Liver (tissue), 3 donors: Measurements from ENCODE around the gene SETBP1.

ENCODE experiments used
- ATF3 ChIP-seq: IDR thresholded peaks from 2 replicates; pipeline ENCODE4 v1.6.1; 2016; ENCODE audit warnings: antibody characterized with exemption
- CTCF ChIP-seq: fragments of 150-350 bp; IDR thresholded peaks from 2 replicates; pipeline ENCODE4 v1.5.1; 2017; ENCODE audit warnings: improper control_type of control experiment, low read depth, low read length; ENCODE audit not compliant: missing input control
- EGR1 ChIP-seq, 2 donors: IDR thresholded peaks; 2 replicates each; pipeline ENCODE4 v1.6.1; 2016 to 2018; ENCODE audit warnings: antibody characterized with exemption in 2 of 2, low read depth in 2 of 2
- FOXA1 ChIP-seq: IDR thresholded peaks from 2 replicates; pipeline ENCODE4 v1.6.1; 2016; ENCODE audit warnings: antibody characterized with exemption
- FOXA2 ChIP-seq: IDR thresholded peaks from 2 replicates; pipeline ENCODE4 v1.6.1; 2016; ENCODE audit warnings: antibody characterized with exemption
- GABPA ChIP-seq, 2 donors: IDR thresholded peaks in 1 of 2; conservative IDR thresholded peaks in 1 of 2; 2 replicates each; pipeline ENCODE4 v1.6.1; 2016; ENCODE audit warnings: antibody characterized with exemption in 2 of 2, mild to moderate bottlenecking in 1 of 2, moderate library complexity in 1 of 2
- HNF4G ChIP-seq: IDR thresholded peaks from 2 replicates; pipeline ENCODE4 v1.6.1; 2016; ENCODE audit warnings: antibody characterized with exemption
- JUND ChIP-seq, 2 donors: IDR thresholded peaks; 2 replicates each; pipeline ENCODE4 v1.6.1; 2016; ENCODE audit warnings: antibody characterized with exemption in 2 of 2
- MAX ChIP-seq: IDR thresholded peaks from 2 replicates; pipeline ENCODE4 v1.6.1; 2016; ENCODE audit warnings: antibody characterized with exemption
- RAD21 ChIP-seq, 2 donors: IDR thresholded peaks; 2 replicates each; pipeline ENCODE4 v1.6.1; 2016; ENCODE audit warnings: antibody characterized with exemption in 2 of 2, mild to moderate bottlenecking in 2 of 2
- REST ChIP-seq: IDR thresholded peaks from 2 replicates; pipeline ENCODE4 v1.6.1; 2016; ENCODE audit warnings: antibody characterized with exemption, mild to moderate bottlenecking
- RXRA ChIP-seq, 2 donors: IDR thresholded peaks; 2 replicates each; pipeline ENCODE4 v1.6.1; 2017 to 2018; ENCODE audit warnings: antibody characterized with exemption in 2 of 2, mild to moderate bottlenecking in 1 of 2
- SP1 ChIP-seq: IDR thresholded peaks from 2 replicates; pipeline ENCODE4 v1.6.1; 2018; ENCODE audit warnings: antibody characterized with exemption, mild to moderate bottlenecking
- YY1 ChIP-seq: IDR thresholded peaks from 2 replicates; pipeline ENCODE4 v1.6.1; 2016; ENCODE audit warnings: antibody characterized with exemption, mild to moderate bottlenecking
- donor health status: healthy.
- donor health status: healthy.

- TF ChIP-seq RAD21 (IDR thresholded peaks at IDR 0.05) (no peak), YY1 (no peak), CTCF (no peak), GABPA (IDR thresholded peaks at IDR 0.05 in 1 of 2, conservative IDR thresholded peaks at IDR 0.05 in 1 of 2) (no peak), ATF3 (no peak), MAX (no peak), SP1 (no peak), REST (no peak), JUND (IDR thresholded peaks at IDR 0.05) (no peak), FOXA1 (no peak), HNF4G (no peak), RXRA (IDR thresholded peaks at IDR 0.05) (no peak), EGR1 (IDR thresholded peaks at IDR 0.05; ENCODE audit: low read depth in 2 of 2) (no peak), FOXA2 (no peak)
Observed at GRCh38 chr18:44741085-44741484, 60.4 kb downstream of the SETBP1 start.
